Activated CD4-positive, alpha-beta T cell treated with anti-CD3 and anti-CD28 coated beads, Interleukin-2, Interleukin-6, amounts not matched to agents 100 ng/mL and 50 ng/mL, durations not matched to agents 16 hours and 8 hours (primary cell): ENCODE results near the gene HABP4.

Experiments
- DNase-seq: peaks from one replicate; pipeline ENCODE4 v3.0.0-alpha.2; 2020

The HABP4 gene, protein sequence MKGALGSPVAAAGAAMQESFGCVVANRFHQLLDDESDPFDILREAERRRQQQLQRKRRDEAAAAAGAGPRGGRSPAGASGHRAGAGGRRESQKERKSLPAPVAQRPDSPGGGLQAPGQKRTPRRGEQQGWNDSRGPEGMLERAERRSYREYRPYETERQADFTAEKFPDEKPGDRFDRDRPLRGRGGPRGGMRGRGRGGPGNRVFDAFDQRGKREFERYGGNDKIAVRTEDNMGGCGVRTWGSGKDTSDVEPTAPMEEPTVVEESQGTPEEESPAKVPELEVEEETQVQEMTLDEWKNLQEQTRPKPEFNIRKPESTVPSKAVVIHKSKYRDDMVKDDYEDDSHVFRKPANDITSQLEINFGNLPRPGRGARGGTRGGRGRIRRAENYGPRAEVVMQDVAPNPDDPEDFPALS

GRCh38 chr9:96449845-96450612, at the start of gene HABP4:
Gene HABP4, plus strand, starts transcription at chr9:96450169. Its CDS starts 111 bp downstream, at chr9:96450280.
- peak; percentile 97 for DNase-seq

GRCh38 chr9:96408409-96409280, 41.3 kb upstream of the HABP4 start:
- no peak for DNase-seq

DNA sequence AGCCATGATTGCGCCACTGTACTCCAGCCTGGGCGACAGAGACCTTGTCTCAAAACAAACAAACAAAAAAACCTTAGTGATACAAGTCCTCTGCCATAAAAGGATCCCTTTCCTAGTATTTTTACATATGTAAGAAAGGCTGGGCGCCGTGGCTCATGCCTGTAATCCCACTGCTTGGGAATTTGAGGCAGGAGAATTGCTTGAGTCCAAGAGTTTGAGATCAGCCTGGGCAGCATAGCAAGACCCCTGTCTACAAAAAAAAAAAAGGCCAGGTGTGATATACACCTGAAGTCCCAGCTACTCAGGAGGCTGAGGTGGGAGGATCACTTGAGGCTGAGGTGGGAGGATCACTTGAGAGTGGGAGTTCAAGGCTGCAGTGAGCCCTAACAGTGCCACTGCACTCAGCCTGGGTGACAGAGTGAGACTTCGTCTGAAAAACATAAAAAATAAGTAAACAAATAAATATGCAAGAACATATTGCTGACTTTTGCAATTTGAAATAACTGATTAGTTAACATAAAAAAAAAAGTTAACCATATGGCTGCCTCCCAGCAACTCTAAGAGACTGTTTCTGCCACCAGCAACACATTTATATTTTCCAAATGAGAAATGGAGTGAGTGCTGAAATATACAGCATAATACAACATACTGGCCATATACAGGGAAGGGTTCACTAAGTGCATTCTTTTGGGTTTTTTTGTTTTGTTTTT, 38.7 kb upstream of the HABP4 start:
- DNase-seq, result no peak

DNA sequence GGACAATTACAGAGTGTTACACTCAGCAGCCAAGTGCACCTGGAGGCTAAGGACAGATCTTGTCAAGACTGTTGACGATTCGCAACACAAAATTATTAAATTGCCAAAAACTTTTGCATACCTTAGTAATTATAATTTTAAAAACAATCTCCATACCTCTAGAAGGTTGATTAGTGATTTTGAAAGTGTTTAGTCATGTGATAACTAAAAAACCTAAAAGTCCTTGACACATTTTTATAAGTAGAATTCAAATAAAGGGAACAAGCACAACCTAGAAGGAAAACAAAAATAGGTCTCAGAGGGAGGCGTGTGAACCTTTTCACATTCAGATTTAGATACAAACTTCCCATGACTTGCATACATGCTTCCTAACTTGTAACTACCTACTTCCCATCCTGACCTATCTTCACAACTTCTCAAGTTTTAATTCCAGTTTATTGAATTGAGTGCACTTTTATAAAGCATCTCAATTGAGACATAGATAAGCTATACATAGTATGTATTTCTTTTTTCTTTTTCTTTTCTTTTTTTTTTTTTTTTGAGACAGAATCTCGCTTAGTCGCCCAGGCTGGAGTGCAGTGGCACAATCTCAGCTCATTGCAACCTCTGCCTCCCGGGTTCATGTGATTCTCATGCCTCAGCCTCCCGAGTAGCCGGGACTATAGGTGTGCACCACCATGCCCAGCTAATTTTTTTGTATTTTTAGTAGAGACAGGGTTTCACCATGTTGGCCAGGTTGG, 37.6 kb upstream of the HABP4 start:
- no peak for DNase-seq

- DNase-seq, result no peak
Observed at GRCh38 chr9:96413302-96414221, 36.4 kb upstream of the HABP4 start.

GRCh38 chr9:96417051-96417586, 32.9 kb upstream of the HABP4 start:
- peak; percentile 93 for DNase-seq

DNA sequence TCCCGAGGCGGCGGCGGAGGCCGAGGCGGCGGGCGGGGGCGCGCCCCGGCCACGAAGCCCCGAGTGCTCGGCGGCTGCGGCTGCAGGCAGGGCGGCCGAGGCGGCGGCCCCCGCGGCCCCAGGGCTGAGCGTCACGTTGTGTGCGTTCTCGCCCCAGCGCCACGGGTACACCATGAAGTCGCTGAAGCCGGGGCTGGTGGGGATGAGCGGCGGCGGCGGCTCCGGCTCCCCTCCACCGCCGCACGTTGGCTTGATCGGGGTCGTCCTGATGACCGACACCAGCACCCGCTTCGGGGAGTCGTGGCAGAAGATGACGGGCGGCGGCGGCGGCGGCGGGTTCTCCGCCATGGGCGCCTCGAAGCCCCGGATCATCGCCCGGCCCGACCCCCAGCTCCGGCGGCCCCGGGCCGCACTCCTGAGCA, 32.3 kb upstream of the HABP4 start:
- DNase-seq, result no peak

GRCh38 chr9:96418083-96418919, 31.7 kb upstream of the HABP4 start, which contains the start of gene ZNF367:
Gene ZNF367, minus strand, starts transcription at chr9:96418370. Its CDS starts 338 bp downstream, at chr9:96418032.
- DNase-seq, result peak; percentile 97

- DNase-seq, result peak; percentile 79
Observed at GRCh38 chr9:96418920-96419690, 30.9 kb upstream of the HABP4 start.

GRCh38 chr9:96419691-96419969, 30.3 kb upstream of the HABP4 start:
- no peak for DNase-seq

DNA sequence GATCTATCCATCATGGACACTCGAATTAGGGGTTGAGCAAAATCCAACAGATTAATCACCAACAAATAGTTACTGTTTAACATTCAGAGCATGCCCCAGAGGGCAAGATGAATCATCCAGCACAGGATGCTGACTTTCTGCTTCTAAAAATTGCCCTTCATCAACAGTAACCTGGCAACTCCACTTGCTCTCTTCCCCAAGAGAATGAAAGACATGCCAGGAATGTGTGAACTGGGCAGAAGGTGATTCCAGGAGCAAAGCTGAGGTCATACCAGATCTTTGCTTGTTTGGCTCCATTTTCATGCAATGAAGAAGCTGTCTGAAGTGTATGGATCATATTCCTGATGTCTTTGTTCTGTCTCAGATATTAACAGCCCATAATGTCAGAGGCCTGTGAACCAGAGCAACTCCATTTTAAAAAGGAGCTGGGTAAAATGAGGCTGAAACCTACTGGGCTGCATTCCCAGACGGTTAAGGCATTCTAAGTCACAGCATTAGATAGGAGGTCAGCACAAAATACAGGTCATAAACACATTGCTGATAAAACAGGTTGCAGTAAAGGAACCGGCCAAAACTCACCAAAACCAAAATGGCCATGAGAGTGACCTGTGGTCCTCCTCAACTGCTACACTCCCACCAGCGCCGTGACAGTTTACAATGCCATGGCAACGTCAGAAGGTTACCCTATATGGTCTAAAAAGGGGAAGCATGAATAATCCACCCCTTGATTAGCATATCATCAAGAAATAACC, 29.3 kb upstream of the HABP4 start:
- peak; percentile 75 for DNase-seq

GRCh38 chr9:96423322-96423984, 26.5 kb upstream of the HABP4 start:
- no peak for DNase-seq

- DNase-seq, result no peak
Observed at GRCh38 chr9:96423985-96424336, 26.0 kb upstream of the HABP4 start.

- no peak for DNase-seq
Observed at GRCh38 chr9:96425500-96426169, 24.3 kb upstream of the HABP4 start.

DNA sequence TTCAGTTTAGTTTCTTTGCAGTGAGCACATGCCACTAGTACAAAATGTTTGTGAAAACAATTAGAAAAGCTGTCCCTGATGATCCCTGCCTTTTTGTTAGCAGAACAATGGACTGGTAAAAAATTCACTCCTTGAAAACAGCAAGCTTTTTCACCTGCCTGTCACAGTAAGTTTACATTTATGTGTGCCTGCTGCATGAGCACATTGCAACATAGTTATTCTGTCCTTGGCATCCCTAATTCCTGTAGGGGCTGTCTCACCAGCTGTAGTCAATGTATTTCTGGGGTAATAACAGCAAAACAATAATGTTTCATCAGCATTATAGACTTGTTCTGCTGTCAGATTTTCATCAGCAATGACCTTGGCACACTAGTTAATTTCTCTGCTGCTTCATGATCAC, 20.2 kb upstream of the HABP4 start:
- DNase-seq, result no peak

- DNase-seq, result no peak
Observed at GRCh38 chr9:96430377-96430776, 19.6 kb upstream of the HABP4 start.

- DNase-seq, result no peak
Observed at GRCh38 chr9:96435345-96435744, 14.6 kb upstream of the HABP4 start.
